CD4-positive, alpha-beta T cell treated with Interleukin-17A for 1 hour (primary cell): Measurements from ENCODE around the gene GRK1.

Source experiments
- DNase-seq: peaks from one replicate; pipeline ENCODE4 v3.0.0-alpha.2; 2020

GRK1 gene

GRCh38 chr13:113783200-113783881 is 116.3 kb downstream of the GRK1 start:
- DNase-seq: no peak

- no peak for DNase-seq
Observed at GRCh38 chr13:113783966-113784644, 117.1 kb downstream of the GRK1 start.

GRCh38 chr13:113784645-113785024 is 117.6 kb downstream of the GRK1 start:
- DNase-seq: no peak

- no peak for DNase-seq
Observed at GRCh38 chr13:113785051-113786010, 118.3 kb downstream of the GRK1 start.

- DNase-seq: no peak
Observed at GRCh38 chr13:113786262-113786841, 119.3 kb downstream of the GRK1 start.
